Astrocyte (in vitro differentiated cells and primary cell): ENCODE results near the gene UACA. TPM values are rescaled to one million over a fixed set of nuclear protein-coding genes. Genes with fewer than 3 reads are reported as not detected.

Source experiments
- DNase-seq: peaks from one replicate; pipeline ENCODE4 v3.0.0-alpha.2; 2010; ENCODE audit warnings: low read depth
- FAIRE-seq: peaks from 2 replicates; lab custom pipeline; 2011; peaks lifted over from hg19 to GRCh38; lab: Jason Lieb, UNC
- H2AFZ ChIP-seq: 2 replicates; pipeline ENCODE4 v1.6.0; 2012; ENCODE audit warnings: low read depth, low read length, inconsistent platforms
- H3K27ac ChIP-seq: 2 replicates; pipeline ENCODE4 v1.5.1; 2011; ENCODE audit warnings: low read depth, low read length, inconsistent platforms
- H3K27me3 ChIP-seq: 2 replicates; pipeline ENCODE4 v1.6.0; 2011; ENCODE audit warnings: low read length, inconsistent platforms; ENCODE audit not compliant: insufficient read depth
- H3K36me3 ChIP-seq: 2 replicates; pipeline ENCODE4 v1.5.1; 2011; ENCODE audit warnings: low read length, inconsistent platforms; ENCODE audit not compliant: insufficient read depth
- H3K4me1 ChIP-seq: 2 replicates; pipeline ENCODE4 v1.5.1; 2011; ENCODE audit warnings: low read length, inconsistent platforms; ENCODE audit not compliant: insufficient read depth
- H3K4me2 ChIP-seq: 2 replicates; pipeline ENCODE4 v1.6.0; 2012; ENCODE audit warnings: low read length, inconsistent platforms
- H3K4me3 ChIP-seq: 2 replicates; pipeline ENCODE4 v1.5.1; 2011; ENCODE audit warnings: low read depth, mild to moderate bottlenecking, low read length, inconsistent platforms; ENCODE audit not compliant: insufficient read depth
- H3K79me2 ChIP-seq: 2 replicates; pipeline ENCODE4 v1.6.0; 2012; ENCODE audit warnings: mild to moderate bottlenecking, low read length, inconsistent platforms; ENCODE audit not compliant: insufficient read depth
- H3K9ac ChIP-seq: 2 replicates; pipeline ENCODE4 v1.6.0; 2012; ENCODE audit warnings: mild to moderate bottlenecking, low read length, inconsistent platforms
- H3K9me3 ChIP-seq: 2 replicates; pipeline ENCODE4 v1.5.1; 2012; ENCODE audit warnings: low read depth, mild to moderate bottlenecking, low read length, inconsistent platforms; ENCODE audit not compliant: insufficient read depth
- H4K20me1 ChIP-seq: 2 replicates; pipeline ENCODE4 v1.6.0; 2012; ENCODE audit warnings: low read length, inconsistent platforms; ENCODE audit not compliant: insufficient read depth
- H3K27ac Mint-ChIP-seq: one replicate; pipeline ENCODE4 v1.8.0; 2021; ENCODE audit warnings: mild to moderate bottlenecking, mixed read lengths; ENCODE audit not compliant: unreplicated experiment
- H3K27me3 Mint-ChIP-seq: one replicate; pipeline ENCODE4 v1.8.0; 2021; ENCODE audit warnings: low read depth, mixed read lengths; ENCODE audit not compliant: unreplicated experiment
- H3K36me3 Mint-ChIP-seq: one replicate; pipeline ENCODE4 v1.8.0; 2021; ENCODE audit warnings: low read depth, mixed read lengths; ENCODE audit not compliant: unreplicated experiment
- H3K4me1 Mint-ChIP-seq: one replicate; pipeline ENCODE4 v1.8.0; 2021; ENCODE audit warnings: low read depth, mixed read lengths; ENCODE audit not compliant: unreplicated experiment
- H3K4me3 Mint-ChIP-seq: one replicate; pipeline ENCODE4 v1.8.0; 2021; ENCODE audit warnings: mild to moderate bottlenecking, moderate library complexity, mixed read lengths; ENCODE audit not compliant: unreplicated experiment
- H3K9me3 Mint-ChIP-seq: one replicate; pipeline ENCODE4 v1.8.0; 2021; ENCODE audit warnings: mild to moderate bottlenecking, mixed read lengths; ENCODE audit not compliant: unreplicated experiment
- CTCF ChIP-seq: IDR thresholded peaks from 2 replicates; pipeline ENCODE4 v1.5.1; 2011; ENCODE audit warnings: low read depth, mild to moderate bottlenecking, inconsistent platforms, low read length, moderate library complexity; ENCODE audit not compliant: insufficient read depth
- EZH2 ChIP-seq: IDR thresholded peaks from 2 replicates; pipeline ENCODE4 v1.6.1; 2012; ENCODE audit warnings: mild to moderate bottlenecking, low read length, inconsistent platforms; ENCODE audit not compliant: insufficient read depth
- total RNA-seq: library from RNA; stranded (reverse); gene quantifications from 2 replicates; pipeline ENCODE4 v1.2.1, GENCODE V29; 2021

Gene UACA
- total RNA-seq, 1 donor from 2014 or later = 168 TPM

- H3K27ac Mint-ChIP-seq = peak overlapping the region; percentile 96
- TF ChIP-seq CTCF (no peak), EZH2 (no peak)
- peaks cover 2% of the 10 kb centered on the region for H3K9me3 Mint-ChIP-seq
- H3K4me1 ChIP-seq = peaks cover 49% of the 10 kb centered on the region
- FAIRE-seq (peak; percentile 78), DNase-seq (peak; percentile 86)
- H3K79me2 ChIP-seq = no peaks in the 10 kb centered on the region
- no peaks in the 10 kb centered on the region for H4K20me1 ChIP-seq
- peak overlapping the region; percentile 57 for H3K9ac ChIP-seq
- H3K27me3 Mint-ChIP-seq = no peaks in the 10 kb centered on the region
- no peaks in the 10 kb centered on the region for H3K9me3 ChIP-seq
- no peaks in the 10 kb centered on the region for H3K27me3 ChIP-seq
- H3K36me3 Mint-ChIP-seq = peaks cover 2% of the 10 kb centered on the region
- no peak overlapping the region for H2AFZ ChIP-seq
- H3K4me3 ChIP-seq = peak overlapping the region; percentile 8
- H3K4me1 Mint-ChIP-seq = peaks cover 54% of the 10 kb centered on the region
- H3K27ac ChIP-seq = peak overlapping the region; percentile 89
- peak overlapping the region; percentile 71 for H3K4me3 Mint-ChIP-seq
- peak overlapping the region; percentile 72 for H3K4me2 ChIP-seq
- no peaks in the 10 kb centered on the region for H3K36me3 ChIP-seq
Measured at GRCh38 chr15:70802629-70803028, 39.3 kb upstream of the UACA start.

GRCh38 chr15:70801109-70801508 lies 37.8 kb upstream of the UACA start:
- DNase-seq (peak; percentile 65), FAIRE-seq (no peak)
- Histone ChIP-seq H3K9ac (no peak overlapping the region), H3K4me1 (peaks cover 47% of the 10 kb centered on the region), H3K9me3 (no peaks in the 10 kb centered on the region), H3K36me3 (no peaks in the 10 kb centered on the region), H3K79me2 (no peaks in the 10 kb centered on the region), H4K20me1 (no peaks in the 10 kb centered on the region), H3K4me3 (no peak overlapping the region), H3K4me2 (no peak overlapping the region), H2AFZ (no peak overlapping the region), H3K27me3 (no peaks in the 10 kb centered on the region), H3K27ac (peak overlapping the region; percentile 8)
- Mint-ChIP-seq H3K4me3 (peak overlapping the region; percentile 54), H3K36me3 (no peaks in the 10 kb centered on the region), H3K27me3 (no peaks in the 10 kb centered on the region), H3K4me1 (peaks cover 55% of the 10 kb centered on the region), H3K9me3 (peaks cover 2% of the 10 kb centered on the region), H3K27ac (peak overlapping the region; percentile 98)
- TF ChIP-seq CTCF = no peak
- no peak for TF ChIP-seq EZH2

GRCh38 chr15:70799667-70800450 lies 36.5 kb upstream of the UACA start:
- H3K27ac Mint-ChIP-seq = peak overlapping the region; percentile 98
- Histone ChIP-seq H2AFZ (no peak overlapping the region), H3K27ac (peak overlapping the region; percentile 78), H4K20me1 (no peaks in the 10 kb centered on the region), H3K4me3 (no peak overlapping the region), H3K36me3 (no peaks in the 10 kb centered on the region), H3K9ac (peak overlapping the region; percentile 37), H3K9me3 (no peaks in the 10 kb centered on the region), H3K4me1 (peaks cover 55% of the 10 kb centered on the region), H3K79me2 (no peaks in the 10 kb centered on the region), H3K27me3 (no peaks in the 10 kb centered on the region), H3K4me2 (peak overlapping the region; percentile 49)
- TF ChIP-seq EZH2 (no peak), CTCF (no peak)
- no peaks in the 10 kb centered on the region for H3K9me3 Mint-ChIP-seq
- DNase-seq (peak; percentile 98), FAIRE-seq (peak; percentile 82)
- no peaks in the 10 kb centered on the region for H3K36me3 Mint-ChIP-seq
- peak overlapping the region; percentile 62 for H3K4me3 Mint-ChIP-seq
- no peaks in the 10 kb centered on the region for H3K27me3 Mint-ChIP-seq
- H3K4me1 Mint-ChIP-seq = peaks cover 58% of the 10 kb centered on the region
